AG04450 (cell line): ENCODE results near the gene AK8. TPM values are rescaled to one million over a fixed set of nuclear protein-coding genes. Genes with fewer than 3 reads are reported as not detected.
A peak's percentile ranks its signal among the peaks of the same experiment; 100 is the strongest.

Source experiments
- CTCF ChIA-PET: fragments of 300-600, 350-600 bp; formaldehyde crosslinking; extraction: SDS; loops from one replicate; lab custom pipeline; 2022; ENCODE audit warnings: antibody characterized with exemption, inconsistent platforms; lab: Charles Lee
- POLR2A ChIA-PET: fragments of 350-600 bp; formaldehyde crosslinking; extraction: SDS; loops from one replicate; lab custom pipeline; 2021; ENCODE audit warnings: antibody characterized with exemption, inconsistent platforms; lab: Yijun Ruan, JAX
- DNase-seq: peaks from one replicate; pipeline ENCODE4 v3.0.0-alpha.2; 2011; ENCODE audit warnings: low read depth, low spot score
- H3K27ac ChIP-seq: one replicate; pipeline ENCODE4 v1.5.1; 2012; ENCODE audit warnings: low read depth, low read length, control low read depth
- H3K27me3 ChIP-seq: one replicate; pipeline ENCODE4 v1.6.0; 2012; ENCODE audit warnings: low read length; ENCODE audit not compliant: control insufficient read depth, insufficient read depth
- H3K4me3 ChIP-seq: 2 replicates; pipeline ENCODE4 v1.5.1; 2011; ENCODE audit warnings: mild to moderate bottlenecking, low read depth, low read length, control low read depth
- H3K9me3 ChIP-seq: 2 replicates; pipeline ENCODE4 v1.5.1; 2012; ENCODE audit warnings: low read length; ENCODE audit not compliant: control insufficient read depth, insufficient read depth
- CTCF ChIP-seq: IDR thresholded peaks from 2 replicates; pipeline ENCODE4 v1.5.1; 2011; ENCODE audit warnings: low read depth, low read length, control low read depth, inconsistent platforms
- polyA plus RNA-seq: library from polyadenylated mRNA; depleted of rRNA; stranded (reverse); fragments of >200 nt; gene quantifications from 2 replicates; pipeline ENCODE4 v1.2.3, GENCODE V29; 2011

Gene AK8
- polyA plus RNA-seq, 1 experiment, result 0.14 TPM

- Histone ChIP-seq H3K9me3 (no peaks in the 10 kb centered on the region; the same call in 1 of the 2 replicates), H3K4me3 (no peak overlapping the region), H3K27me3 (peaks cover 7% of the 10 kb centered on the region), H3K27ac (no peak overlapping the region)
- TF ChIP-seq CTCF, result no peak
- POLR2A ChIA-PET, result no interaction called here
- CTCF ChIA-PET, result no interaction called here
- no peak for DNase-seq
These were observed 167.8 kb downstream of the AK8 start for GRCh38 chr9:132710333-132710732.

- POLR2A ChIA-PET, result no interaction called here
- H3K27ac ChIP-seq, result no peak overlapping the region
- CTCF ChIA-PET, result no interaction called here
- H3K9me3 ChIP-seq, result no peaks in the 10 kb centered on the region; the same call in 1 of the 2 replicates
- peaks cover 7% of the 10 kb centered on the region for H3K27me3 ChIP-seq
- no peak overlapping the region for H3K4me3 ChIP-seq
- TF ChIP-seq CTCF, result no peak
- no peak for DNase-seq
These were observed 169.2 kb downstream of the AK8 start for GRCh38 chr9:132708769-132709430.

- no peak for DNase-seq
- Histone ChIP-seq H3K27me3 (peaks cover 7% of the 10 kb centered on the region), H3K9me3 (no peaks in the 10 kb centered on the region; the same call in 1 of the 2 replicates), H3K27ac (no peak overlapping the region), H3K4me3 (no peak overlapping the region)
- ChIA-PET CTCF (no interaction called here), POLR2A (no interaction called here)
- no peak for TF ChIP-seq CTCF
These were observed 169.8 kb downstream of the AK8 start for GRCh38 chr9:132708239-132708638.

- H3K4me3 ChIP-seq, result no peak overlapping the region
- peak; percentile 4 for DNase-seq
- CTCF ChIA-PET, result no interaction called here
- H3K9me3 ChIP-seq, result peaks cover 3% of the 10 kb centered on the region; the same call in 1 of the 2 replicates
- H3K27ac ChIP-seq, result no peak overlapping the region
- POLR2A ChIA-PET, result no interaction called here
- H3K27me3 ChIP-seq, result peaks cover 5% of the 10 kb centered on the region
- TF ChIP-seq CTCF, result no peak
These were observed 174.7 kb downstream of the AK8 start for GRCh38 chr9:132703336-132703735.

- POLR2A ChIA-PET, result no interaction called here
- no peak for TF ChIP-seq CTCF
- peaks cover 5% of the 10 kb centered on the region for H3K27me3 ChIP-seq
- no peak overlapping the region for H3K4me3 ChIP-seq
- CTCF ChIA-PET, result no interaction called here
- peaks cover 6% of the 10 kb centered on the region; the same call in 1 of the 2 replicates for H3K9me3 ChIP-seq
- no peak overlapping the region for H3K27ac ChIP-seq
- DNase-seq, result no peak
These were observed 175.8 kb downstream of the AK8 start for GRCh38 chr9:132702254-132702653.
